ENCODE results near the gene FOXN3. TPM values are rescaled to one million over a fixed set of nuclear protein-coding genes. Genes with fewer than 3 reads are reported as not detected.

FOXN3 gene
- polyA plus RNA-seq, 4 donors, result 22.0 to 47.3 (median 43.3) TPM

- peaks cover 0 to 13% (median 0%) of the 10 kb centered on the region in 3 donors for H3K36me3 ChIP-seq (ENCODE audit: control insufficient read depth in 3 of 3, insufficient read depth in 2 of 3, low read depth in 1 of 3, low read length in 3 of 3)
- FAIRE-seq (no peak), DNase-seq (no peak)
- WGBS, 3 donors, result 79 to 93% (median 90%) methylated on average over 4 of the region's 4 CpGs
- H3K27me3 ChIP-seq (ENCODE audit: control insufficient read depth in 3 of 3, insufficient read depth in 3 of 3, low read length in 3 of 3), result no peaks in the 10 kb centered on the region
- no peaks in the 10 kb centered on the region for H3K9me3 ChIP-seq (ENCODE audit: control insufficient read depth in 2 of 2, insufficient read depth in 1 of 2, low read depth in 1 of 2, low read length in 1 of 2)
- no peak overlapping the region for H3K27ac ChIP-seq (ENCODE audit: low read depth in 1 of 3, low read length in 2 of 3)
- peaks cover 0 to 6% (median 0%) of the 10 kb centered on the region in 3 donors for H3K4me1 ChIP-seq (ENCODE audit: control insufficient read depth in 3 of 3, insufficient read depth in 2 of 3, low read depth in 1 of 3, low read length in 2 of 3)
- no peak overlapping the region for H3K4me3 ChIP-seq (ENCODE audit: low read depth in 1 of 3, low read length in 3 of 3)
Measured at GRCh38 chr14:89241257-89241656, 175.8 kb downstream of the FOXN3 start.

GRCh38 chr14:89240414-89240813 lies 176.6 kb downstream of the FOXN3 start:
- DNase-seq (no peak), FAIRE-seq (no peak)
- H3K27ac ChIP-seq (ENCODE audit: low read depth in 1 of 3, low read length in 2 of 3), result no peak overlapping the region
- H3K4me1 ChIP-seq (ENCODE audit: control insufficient read depth in 3 of 3, insufficient read depth in 2 of 3, low read depth in 1 of 3, low read length in 2 of 3), result peaks cover 0 to 6% (median under 1%) of the 10 kb centered on the region in 3 donors
- no peak overlapping the region for H3K4me3 ChIP-seq (ENCODE audit: low read depth in 1 of 3, low read length in 3 of 3)
- H3K27me3 ChIP-seq (ENCODE audit: control insufficient read depth in 3 of 3, insufficient read depth in 3 of 3, low read length in 3 of 3), result no peaks in the 10 kb centered on the region
- peaks cover 0 to 6% of the 10 kb centered on the region in 2 donors for H3K9me3 ChIP-seq (ENCODE audit: control insufficient read depth in 2 of 2, insufficient read depth in 1 of 2, low read depth in 1 of 2, low read length in 1 of 2)
- H3K36me3 ChIP-seq (ENCODE audit: control insufficient read depth in 3 of 3, insufficient read depth in 2 of 3, low read depth in 1 of 3, low read length in 3 of 3), result peaks cover 0 to 10% (median 0%) of the 10 kb centered on the region in 3 donors
- 66 to 79% (median 72%) methylated on average over 3 of the region's 3 CpGs for WGBS, 3 donors

GRCh38 chr14:89239023-89239422 lies 178.0 kb downstream of the FOXN3 start:
- peaks cover 0 to 15% (median 0%) of the 10 kb centered on the region in 3 donors for H3K36me3 ChIP-seq (ENCODE audit: control insufficient read depth in 3 of 3, insufficient read depth in 2 of 3, low read depth in 1 of 3, low read length in 3 of 3)
- H3K27ac ChIP-seq (ENCODE audit: low read depth in 1 of 3, low read length in 2 of 3), result no peak overlapping the region
- peaks cover 0 to 9% of the 10 kb centered on the region in 2 donors for H3K9me3 ChIP-seq (ENCODE audit: control insufficient read depth in 2 of 2, insufficient read depth in 1 of 2, low read depth in 1 of 2, low read length in 1 of 2)
- H3K4me1 ChIP-seq (ENCODE audit: control insufficient read depth in 3 of 3, insufficient read depth in 2 of 3, low read depth in 1 of 3, low read length in 2 of 3), result peaks cover 0 to 6% (median 3%) of the 10 kb centered on the region in 3 donors
- DNase-seq, result no peak
- FAIRE-seq, result no peak
- H3K4me3 ChIP-seq (ENCODE audit: low read depth in 1 of 3, low read length in 3 of 3), result no peak overlapping the region
- H3K27me3 ChIP-seq (ENCODE audit: control insufficient read depth in 3 of 3, insufficient read depth in 3 of 3, low read length in 3 of 3), result no peaks in the 10 kb centered on the region
- WGBS, 3 donors, result 81 to 94% (median 94%) methylated on average over 6 of the region's 6 CpGs

GRCh38 chr14:89237921-89238529 lies 179.0 kb downstream of the FOXN3 start:
- no peak for DNase-seq
- 80 to 87% (median 86%) methylated on average over 7 of the region's 7 CpGs for WGBS, 3 donors
- no peak for FAIRE-seq
- no peak overlapping the region for H3K4me3 ChIP-seq (ENCODE audit: low read depth in 1 of 3, low read length in 3 of 3)
- H3K27me3 ChIP-seq (ENCODE audit: control insufficient read depth in 3 of 3, insufficient read depth in 3 of 3, low read length in 3 of 3), result no peaks in the 10 kb centered on the region
- no peak overlapping the region for H3K27ac ChIP-seq (ENCODE audit: low read depth in 1 of 3, low read length in 2 of 3)
- H3K36me3 ChIP-seq (ENCODE audit: control insufficient read depth in 3 of 3, insufficient read depth in 2 of 3, low read depth in 1 of 3, low read length in 3 of 3), result peaks cover 0 to 15% (median 0%) of the 10 kb centered on the region in 3 donors
- peaks cover 0 to 6% (median 3%) of the 10 kb centered on the region in 3 donors for H3K4me1 ChIP-seq (ENCODE audit: control insufficient read depth in 3 of 3, insufficient read depth in 2 of 3, low read depth in 1 of 3, low read length in 2 of 3)
- peaks cover 0 to 10% of the 10 kb centered on the region in 2 donors for H3K9me3 ChIP-seq (ENCODE audit: control insufficient read depth in 2 of 2, insufficient read depth in 1 of 2, low read depth in 1 of 2, low read length in 1 of 2)

GRCh38 chr14:89236851-89237250 lies 180.2 kb downstream of the FOXN3 start:
- Histone ChIP-seq H3K9me3 (ENCODE audit: control insufficient read depth in 2 of 2, insufficient read depth in 1 of 2, low read depth in 1 of 2, low read length in 1 of 2) (peaks cover 0 to 10% of the 10 kb centered on the region in 2 donors), H3K4me1 (ENCODE audit: control insufficient read depth in 3 of 3, insufficient read depth in 2 of 3, low read depth in 1 of 3, low read length in 2 of 3) (peaks cover 0 to 6% (median 3%) of the 10 kb centered on the region in 3 donors), H3K4me3 (ENCODE audit: low read depth in 1 of 3, low read length in 3 of 3) (no peak overlapping the region), H3K27ac (ENCODE audit: low read depth in 1 of 3, low read length in 2 of 3) (no peak overlapping the region), H3K36me3 (ENCODE audit: control insufficient read depth in 3 of 3, insufficient read depth in 2 of 3, low read depth in 1 of 3, low read length in 3 of 3) (peaks cover 0 to 13% (median 0%) of the 10 kb centered on the region in 3 donors), H3K27me3 (ENCODE audit: control insufficient read depth in 3 of 3, insufficient read depth in 3 of 3, low read length in 3 of 3) (no peaks in the 10 kb centered on the region)
- DNase-seq (no peak), FAIRE-seq (no peak)

GRCh38 chr14:89233184-89233583 lies 183.8 kb downstream of the FOXN3 start:
- FAIRE-seq, result no peak
- H3K4me3 ChIP-seq (ENCODE audit: low read depth in 1 of 3, low read length in 3 of 3), result no peak overlapping the region
- WGBS, 3 donors, result 96 to 97% (median 97%) methylated on average over 2 of the region's 2 CpGs

GRCh38 chr14:89232265-89233070 lies 184.6 kb downstream of the FOXN3 start:
- H3K9me3 ChIP-seq (ENCODE audit: control insufficient read depth in 2 of 2, insufficient read depth in 1 of 2, low read depth in 1 of 2, low read length in 1 of 2), result peaks cover 0 to 10% of the 10 kb centered on the region in 2 donors
- H3K27me3 ChIP-seq (ENCODE audit: control insufficient read depth in 3 of 3, insufficient read depth in 3 of 3, low read length in 3 of 3), result no peaks in the 10 kb centered on the region
- WGBS, 3 donors, result 89 to 92% (median 90%) methylated on average over 18 of the region's 18 CpGs
- FAIRE-seq (no peak), DNase-seq (no peak)
- peaks cover 0 to 8% (median 0%) of the 10 kb centered on the region in 3 donors for H3K36me3 ChIP-seq (ENCODE audit: control insufficient read depth in 3 of 3, insufficient read depth in 2 of 3, low read depth in 1 of 3, low read length in 3 of 3)
- H3K4me1 ChIP-seq (ENCODE audit: control insufficient read depth in 3 of 3, insufficient read depth in 2 of 3, low read depth in 1 of 3, low read length in 2 of 3), result peaks cover 0 to 10% (median 0%) of the 10 kb centered on the region in 3 donors
- H3K27ac ChIP-seq (ENCODE audit: low read depth in 1 of 3, low read length in 2 of 3), result no peak overlapping the region
- no peak overlapping the region for H3K4me3 ChIP-seq (ENCODE audit: low read depth in 1 of 3, low read length in 3 of 3)

More at GRCh38 chr14:89233184-89233583, 183.8 kb downstream of the FOXN3 start:
- no peaks in the 10 kb centered on the region for H3K27me3 ChIP-seq (ENCODE audit: control insufficient read depth in 3 of 3, insufficient read depth in 3 of 3, low read length in 3 of 3)
- no peak overlapping the region for H3K27ac ChIP-seq (ENCODE audit: low read depth in 1 of 3, low read length in 2 of 3)
- no peak for DNase-seq
- peaks cover 0 to 3% (median 0%) of the 10 kb centered on the region in 3 donors for H3K4me1 ChIP-seq (ENCODE audit: control insufficient read depth in 3 of 3, insufficient read depth in 2 of 3, low read depth in 1 of 3, low read length in 2 of 3)
- H3K9me3 ChIP-seq (ENCODE audit: control insufficient read depth in 2 of 2, insufficient read depth in 1 of 2, low read depth in 1 of 2, low read length in 1 of 2), result peaks cover 0 to 10% of the 10 kb centered on the region in 2 donors
- H3K36me3 ChIP-seq (ENCODE audit: control insufficient read depth in 3 of 3, insufficient read depth in 2 of 3, low read depth in 1 of 3, low read length in 3 of 3), result peaks cover 0 to 8% (median 0%) of the 10 kb centered on the region in 3 donors

- DNase-seq (no peak), FAIRE-seq (no peak)
- 95 to 97% (median 96%) methylated on average over 15 of the region's 15 CpGs for WGBS, 3 donors
- Histone ChIP-seq H3K36me3 (ENCODE audit: control insufficient read depth in 3 of 3, insufficient read depth in 2 of 3, low read depth in 1 of 3, low read length in 3 of 3) (peaks cover 0 to 8% (median 0%) of the 10 kb centered on the region in 3 donors), H3K27ac (ENCODE audit: low read depth in 1 of 3, low read length in 2 of 3) (no peak overlapping the region), H3K9me3 (ENCODE audit: control insufficient read depth in 2 of 2, insufficient read depth in 1 of 2, low read depth in 1 of 2, low read length in 1 of 2) (peaks cover 0 to 10% of the 10 kb centered on the region in 2 donors), H3K4me1 (ENCODE audit: control insufficient read depth in 3 of 3, insufficient read depth in 2 of 3, low read depth in 1 of 3, low read length in 2 of 3) (peaks cover 0 to 17% (median 0%) of the 10 kb centered on the region in 3 donors), H3K27me3 (ENCODE audit: control insufficient read depth in 3 of 3, insufficient read depth in 3 of 3, low read length in 3 of 3) (no peaks in the 10 kb centered on the region), H3K4me3 (ENCODE audit: low read depth in 1 of 3, low read length in 3 of 3) (no peak overlapping the region)
Measured at GRCh38 chr14:89231426-89232113, 185.5 kb downstream of the FOXN3 start.

Measured in small intestine (tissue), 7 donors.